Measurements from ENCODE around the gene GMDS. TPM values are rescaled to one million over a fixed set of nuclear protein-coding genes. Genes with fewer than 3 reads are reported as not detected.

The GMDS gene
- total RNA-seq (2021) = 27.6 and 27.8 TPM in 2 replicates
- long read RNA-seq, transcript GMDS-202 (11 exons, 1,752 nt) = major isoform, 286 of 328 reads
- long read RNA-seq, partial matches to known transcripts = 18 of 328 reads
- long read RNA-seq, other reads (novel, unspliced or antisense) = 24 of 328 reads

- Histone ChIP-seq H3K27me3 (ENCODE audit: insufficient read depth, low read length) (no peaks in the 10 kb centered on the region), H2BK20ac (ENCODE audit: low read depth, low read length, poor library complexity, severe bottlenecking) (no peak within 1 kb of the TSS), H3K27ac (ENCODE audit: insufficient read length, low read depth, low read length) (no peak within 1 kb of the TSS), H3K9ac (ENCODE audit: extremely low read depth, insufficient read length, low read length) (peak within 1 kb of the TSS; percentile 30), H3K79me1 (ENCODE audit: insufficient read depth, low read depth, low read length, poor library complexity, severe bottlenecking) (no peaks in the 10 kb centered on the region), H4K8ac (replicated peaks; ENCODE audit: insufficient read length, low read depth, low read length) (no peak within 1 kb of the TSS), H3K23ac (ENCODE audit: insufficient read length, low read depth, low read length) (no peak within 1 kb of the TSS), H2AK5ac (ENCODE audit: insufficient read length, low read length) (no peak within 1 kb of the TSS), H3K56ac (ENCODE audit: insufficient read length, low read depth, low read length) (no peak within 1 kb of the TSS), H3K4me2 (ENCODE audit: insufficient read depth, insufficient read length, low read length) (peak within 1 kb of the TSS; percentile 76), H3K9me3 (ENCODE audit: control insufficient read depth, low read depth, low read length) (no peaks in the 10 kb centered on the region), H3K14ac (ENCODE audit: insufficient read depth, low read length) (peak within 1 kb of the TSS; percentile 75), H2BK12ac (ENCODE audit: insufficient read length, low read depth, low read length) (no peak within 1 kb of the TSS), H2BK120ac (ENCODE audit: low read depth, low read length, poor library complexity, severe bottlenecking) (no peak within 1 kb of the TSS), H4K91ac (ENCODE audit: insufficient read length, low read depth, low read length) (no peak within 1 kb of the TSS), H2BK15ac (ENCODE audit: low read depth, low read length) (no peak within 1 kb of the TSS), H2AFZ (ENCODE audit: low read length) (peak within 1 kb of the TSS; percentile 35), H3T11ph (ENCODE audit: low read length) (no peak within 1 kb of the TSS), H3K4ac (ENCODE audit: low read depth, low read length) (no peak within 1 kb of the TSS), H2BK5ac (ENCODE audit: insufficient read length, low read length) (no peak within 1 kb of the TSS), H4K5ac (ENCODE audit: insufficient read length, low read depth, low read length) (no peak within 1 kb of the TSS), H3K4me1 (ENCODE audit: insufficient read depth, low read length) (peaks cover 8% of the 10 kb centered on the region), H3K18ac (ENCODE audit: insufficient read length, low read depth, low read length) (peak within 1 kb of the TSS; percentile 44), H3K23me2 (ENCODE audit: insufficient read length, low read depth, low read length, poor library complexity, severe bottlenecking) (peaks cover 8% of the 10 kb centered on the region), H4K20me1 (ENCODE audit: control insufficient read depth, insufficient read depth, insufficient read length) (no peaks in the 10 kb centered on the region), H3K79me2 (ENCODE audit: insufficient read depth, low read length) (peaks cover 2% of the 10 kb centered on the region; the same call in 1 of the 2 replicates)
- Mint-ChIP-seq H3K27me3 (ENCODE audit: low read depth) (peaks cover 9% of the 10 kb centered on the region; the same call in 1 of the 2 replicates), H3K4me3 (peak within 1 kb of the TSS; percentile 92 to 96), H3K9me3 (no peaks in the 10 kb centered on the region), H3K4me1 (peaks cover 42 to 44% of the 10 kb centered on the region in 2 experiments), H3K27ac (peak within 1 kb of the TSS; percentile 72 to 93 (median 87); a peak in 5 of 7 replicates), H3K36me3 (ENCODE audit: insufficient read depth in 1 of 3, low read depth in 3 of 3) (no peaks in the 10 kb centered on the region; a peak in 2 of 7 replicates)
- no peak for TF ChIP-seq CTCF (conservative IDR thresholded peaks at IDR 0.05)
- DNase-seq = peak; percentile 86
- no CpG with 5 or more reads among the region's 97 CpGs for WGBS (ENCODE audit: extremely low coverage, insufficient read length, low lambda C conversion rate)
These were observed at the start of gene GMDS for GRCh38 chr6:2245103-2245876. Gene GMDS (minus strand): TSS chr6:2245605.
